H9 (cell line): ENCODE data around the gene CAMK2B. TPM values are rescaled to one million over a fixed set of nuclear protein-coding genes. Genes with fewer than 3 reads are reported as not detected.

Source experiments
- DNase-seq: peaks from one replicate; pipeline ENCODE4 v3.0.0-alpha.2; 2017
- H2AFZ ChIP-seq: one replicate; pipeline ENCODE4 v1.6.1; 2013; ENCODE audit warnings: mild to moderate bottlenecking, low read length, control low read depth, moderate library complexity
- H2AK5ac ChIP-seq: 2 replicates; pipeline ENCODE4 v1.6.1; 2013; ENCODE audit warnings: low read length, control low read depth, mixed read lengths; ENCODE audit not compliant: insufficient read length
- H2BK120ac ChIP-seq: one replicate; pipeline ENCODE4 v1.6.1; 2013; ENCODE audit warnings: low read depth, mild to moderate bottlenecking, low read length, control low read depth, inconsistent platforms; ENCODE audit not compliant: poor library complexity, severe bottlenecking
- H2BK12ac ChIP-seq: 2 replicates; pipeline ENCODE4 v1.6.1; 2013; ENCODE audit warnings: low read length, control low read depth, mixed read lengths, low read depth; ENCODE audit not compliant: insufficient read length
- H2BK15ac ChIP-seq: 2 replicates; pipeline ENCODE4 v1.6.1; 2013; ENCODE audit warnings: low read depth, low read length, control low read depth
- H2BK20ac ChIP-seq: one replicate; pipeline ENCODE4 v1.6.1; 2013; ENCODE audit warnings: low read depth, mild to moderate bottlenecking, low read length, control low read depth, inconsistent platforms; ENCODE audit not compliant: poor library complexity, severe bottlenecking
- H2BK5ac ChIP-seq: 2 replicates; pipeline ENCODE4 v1.6.1; 2013; ENCODE audit warnings: low read length, control low read depth, mixed read lengths; ENCODE audit not compliant: insufficient read length
- H3K14ac ChIP-seq: 2 replicates; pipeline ENCODE4 v1.6.1; 2013; ENCODE audit warnings: low read length, control low read depth; ENCODE audit not compliant: insufficient read depth
- H3K18ac ChIP-seq: 2 replicates; pipeline ENCODE4 v1.6.1; 2013; ENCODE audit warnings: low read depth, mild to moderate bottlenecking, mixed read lengths, low read length, control low read depth; ENCODE audit not compliant: insufficient read length
- H3K23ac ChIP-seq: 2 replicates; pipeline ENCODE4 v1.6.1; 2013; ENCODE audit warnings: low read length, control low read depth, mixed read lengths, low read depth; ENCODE audit not compliant: insufficient read length
- H3K23me2 ChIP-seq: 2 replicates; pipeline ENCODE4 v1.6.1; 2013; ENCODE audit warnings: low read depth, mild to moderate bottlenecking, mixed read lengths, low read length, control low read depth; ENCODE audit not compliant: insufficient read length, poor library complexity, severe bottlenecking
- H3K27ac ChIP-seq: 2 replicates; pipeline ENCODE4 v1.5.1; 2013; ENCODE audit warnings: low read length, control low read depth, mixed read lengths, low read depth; ENCODE audit not compliant: insufficient read length
- H3K27me3 ChIP-seq: 2 replicates; pipeline ENCODE4 v1.6.1; 2013; ENCODE audit warnings: low read length, control low read depth, inconsistent platforms; ENCODE audit not compliant: insufficient read depth
- H3K4ac ChIP-seq: 2 replicates; pipeline ENCODE4 v1.6.1; 2013; ENCODE audit warnings: low read depth, mild to moderate bottlenecking, control low read depth, inconsistent platforms, low read length, moderate library complexity
- H3K4me1 ChIP-seq: 2 replicates; pipeline ENCODE4 v1.6.1; 2013; ENCODE audit warnings: low read length, control low read depth, inconsistent platforms; ENCODE audit not compliant: insufficient read depth
- H3K4me2 ChIP-seq: 2 replicates; pipeline ENCODE4 v1.6.1; 2013; ENCODE audit warnings: low read length, control low read depth, mixed read lengths; ENCODE audit not compliant: insufficient read length, insufficient read depth
- H3K56ac ChIP-seq: 2 replicates; pipeline ENCODE4 v1.6.1; 2013; ENCODE audit warnings: low read depth, mild to moderate bottlenecking, mixed read lengths, low read length, control low read depth; ENCODE audit not compliant: insufficient read length
- H3K79me1 ChIP-seq: 2 replicates; pipeline ENCODE4 v1.6.1; 2013; ENCODE audit warnings: low read depth, mild to moderate bottlenecking, moderate library complexity, low read length, control low read depth, inconsistent platforms; ENCODE audit not compliant: insufficient read depth, poor library complexity, severe bottlenecking
- H3K79me2 ChIP-seq: 2 replicates; pipeline ENCODE4 v1.6.1; 2013; ENCODE audit warnings: low read length, control low read depth, inconsistent platforms; ENCODE audit not compliant: insufficient read depth
- H3K9ac ChIP-seq: 2 replicates; pipeline ENCODE4 v1.6.1; 2013; ENCODE audit warnings: low read length, control low read depth, mixed read lengths; ENCODE audit not compliant: insufficient read length; ENCODE audit errors: extremely low read depth
- H3K9me3 ChIP-seq: one replicate; pipeline ENCODE4 v1.6.1; 2013; ENCODE audit warnings: low read depth, low read length, inconsistent platforms; ENCODE audit not compliant: control insufficient read depth
- H3T11ph ChIP-seq: one replicate; pipeline ENCODE4 v1.6.1; 2013; ENCODE audit warnings: mild to moderate bottlenecking, low read length, control low read depth, inconsistent platforms
- H4K20me1 ChIP-seq: one replicate; pipeline ENCODE4 v1.6.1; 2013; ENCODE audit not compliant: control insufficient read depth, insufficient read length, insufficient read depth
- H4K5ac ChIP-seq: 2 replicates; pipeline ENCODE4 v1.6.1; 2013; ENCODE audit warnings: low read depth, mild to moderate bottlenecking, mixed read lengths, low read length, control low read depth; ENCODE audit not compliant: insufficient read length
- H4K8ac ChIP-seq: replicated peaks from 2 replicates; pipeline ENCODE4 v1.6.1; 2013; ENCODE audit warnings: low read length, control low read depth, mixed read lengths, low read depth; ENCODE audit not compliant: insufficient read length
- H4K91ac ChIP-seq: 2 replicates; pipeline ENCODE4 v1.6.1; 2013; ENCODE audit warnings: low read depth, mild to moderate bottlenecking, moderate library complexity, mixed read lengths, low read length, control low read depth; ENCODE audit not compliant: insufficient read length
- H3K27ac Mint-ChIP-seq, 3 experiments: 2 replicates in 2 of 3; 3 replicates in 1 of 3; pipeline ENCODE4 v1.8.0; 2020 to 2021; ENCODE audit warnings: mixed read lengths in 3 of 3, mild to moderate bottlenecking in 1 of 3, moderate library complexity in 1 of 3
- H3K27me3 Mint-ChIP-seq: 2 replicates; pipeline ENCODE4 v1.8.0; 2021; ENCODE audit warnings: low read depth, mild to moderate bottlenecking, moderate library complexity, mixed read lengths
- H3K36me3 Mint-ChIP-seq, 3 experiments: 2 replicates in 2 of 3; 3 replicates in 1 of 3; pipeline ENCODE4 v1.8.0; 2020 to 2021; ENCODE audit warnings: low read depth in 3 of 3, mixed read lengths in 3 of 3; ENCODE audit not compliant: insufficient read depth in 1 of 3
- H3K4me1 Mint-ChIP-seq, 2 experiments: 2 replicates each; pipeline ENCODE4 v1.8.0; 2020; ENCODE audit warnings: mixed read lengths in 2 of 2
- H3K4me3 Mint-ChIP-seq, 2 experiments: 2 replicates in 1 of 2; 3 replicates in 1 of 2; pipeline ENCODE4 v1.8.0; 2020 to 2021; ENCODE audit warnings: mild to moderate bottlenecking in 2 of 2, mixed read lengths in 2 of 2, moderate library complexity in 1 of 2
- H3K9me3 Mint-ChIP-seq, 2 experiments: 2 replicates in 1 of 2; 3 replicates in 1 of 2; pipeline ENCODE4 v1.8.0; 2020; ENCODE audit warnings: mild to moderate bottlenecking in 2 of 2, mixed read lengths in 2 of 2, moderate library complexity in 1 of 2
- CTCF ChIP-seq: fragments of 200-600 bp; sonication (generic); conservative IDR thresholded peaks from 3 replicates; pipeline ENCODE4 v1.8.0; 2021; ENCODE audit warnings: antibody characterized with exemption, mild to moderate bottlenecking
- WGBS: extraction: QIAGEN DNeasy Blood & Tissue Kit; methylation state at CpG from one replicate; pipeline ENCODE4 v1.1.7; 2013; ENCODE audit warnings: missing lambda C conversion rate, low lambda C conversion rate, mixed read lengths; ENCODE audit not compliant: insufficient read length; ENCODE audit errors: extremely low coverage; 5-methylcytosine and 5-hydroxymethylcytosine counted together
- total RNA-seq: library from RNA; stranded (reverse); gene quantifications from 2 replicates; pipeline ENCODE4 v1.2.1, GENCODE V29; 2021

CAMK2B gene
- total RNA-seq, 1 experiment from 2014 or later: 0.17 TPM

- WGBS: no CpG with 5 or more reads among the region's 22 CpGs
- DNase-seq: no peak
- Histone ChIP-seq H4K8ac (no peak overlapping the region), H3K4me1 (no peaks in the 10 kb centered on the region), H3T11ph (no peak overlapping the region), H3K27ac (no peak overlapping the region), H3K23me2 (no peaks in the 10 kb centered on the region), H3K4ac (no peak overlapping the region), H3K79me2 (no peaks in the 10 kb centered on the region), H3K23ac (no peak overlapping the region), H3K14ac (no peak overlapping the region; the same call in 1 of the 2 replicates), H3K18ac (no peak overlapping the region), H2BK12ac (no peak overlapping the region), H3K9ac (no peak overlapping the region), H3K9me3 (no peaks in the 10 kb centered on the region), H4K5ac (no peak overlapping the region), H2AK5ac (no peak overlapping the region), H2BK20ac (no peak overlapping the region), H3K56ac (no peak overlapping the region), H2BK120ac (no peak overlapping the region), H3K4me2 (no peak overlapping the region), H4K20me1 (no peaks in the 10 kb centered on the region), H2BK15ac (no peak overlapping the region), H3K79me1 (no peaks in the 10 kb centered on the region), H2BK5ac (no peak overlapping the region), H3K27me3 (no peaks in the 10 kb centered on the region), H4K91ac (no peak overlapping the region), H2AFZ (no peak overlapping the region)
- no peaks in the 10 kb centered on the region for H3K36me3 Mint-ChIP-seq
- H3K4me3 Mint-ChIP-seq: no peak overlapping the region
- TF ChIP-seq CTCF: no peak
- H3K27me3 Mint-ChIP-seq: no peaks in the 10 kb centered on the region
- no peak overlapping the region for H3K27ac Mint-ChIP-seq
- H3K4me1 Mint-ChIP-seq: peaks cover 7 to 13% of the 10 kb centered on the region in 2 experiments
- H3K9me3 Mint-ChIP-seq: no peaks in the 10 kb centered on the region
These were observed 92.3 kb downstream of the CAMK2B start for GRCh38 chr7:44232901-44233715.
